Lower leg skin (tissue), 3 donors: ENCODE results near the gene BDKRB2.

Source experiments
- POLR2A ChIP-seq, 2 donors: fragments of 450-650 bp; IDR thresholded peaks; one replicate each; pipeline ENCODE4 v1.6.1; 2016 to 2017; ENCODE audit warnings: antibody characterized with exemption in 2 of 2, mild to moderate bottlenecking in 1 of 2, moderate library complexity in 1 of 2
- TF ChIP-seq, protein P1 (sequence below), 3 donors: fragments of 450-650 bp; IDR thresholded peaks; one replicate each; pipeline ENCODE4 v1.5.1; 2016; ENCODE audit warnings: antibody characterized with exemption in 3 of 3, mild to moderate bottlenecking in 3 of 3, moderate library complexity in 2 of 3

DNA sequence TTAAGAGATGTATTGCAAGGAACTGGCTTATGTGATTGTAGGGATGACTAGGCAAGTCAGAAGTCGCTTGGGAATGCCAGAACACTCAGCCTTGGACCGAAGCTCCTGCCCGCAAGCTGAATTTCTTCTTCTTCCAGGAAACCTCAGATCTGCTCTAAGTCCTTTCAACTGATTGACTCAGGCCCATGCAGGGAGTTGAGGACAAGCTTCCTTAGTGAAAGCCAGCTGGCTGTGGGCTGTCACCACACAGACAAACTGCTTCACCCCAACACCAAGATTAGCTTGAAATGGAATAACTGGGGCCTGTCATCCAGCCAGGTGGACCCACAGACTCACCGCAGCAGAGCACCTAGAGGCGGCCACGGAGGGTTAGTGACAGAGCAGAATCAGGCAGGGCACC, 24.7 kb downstream of the BDKRB2 start:
- TF ChIP-seq, protein P1, sequence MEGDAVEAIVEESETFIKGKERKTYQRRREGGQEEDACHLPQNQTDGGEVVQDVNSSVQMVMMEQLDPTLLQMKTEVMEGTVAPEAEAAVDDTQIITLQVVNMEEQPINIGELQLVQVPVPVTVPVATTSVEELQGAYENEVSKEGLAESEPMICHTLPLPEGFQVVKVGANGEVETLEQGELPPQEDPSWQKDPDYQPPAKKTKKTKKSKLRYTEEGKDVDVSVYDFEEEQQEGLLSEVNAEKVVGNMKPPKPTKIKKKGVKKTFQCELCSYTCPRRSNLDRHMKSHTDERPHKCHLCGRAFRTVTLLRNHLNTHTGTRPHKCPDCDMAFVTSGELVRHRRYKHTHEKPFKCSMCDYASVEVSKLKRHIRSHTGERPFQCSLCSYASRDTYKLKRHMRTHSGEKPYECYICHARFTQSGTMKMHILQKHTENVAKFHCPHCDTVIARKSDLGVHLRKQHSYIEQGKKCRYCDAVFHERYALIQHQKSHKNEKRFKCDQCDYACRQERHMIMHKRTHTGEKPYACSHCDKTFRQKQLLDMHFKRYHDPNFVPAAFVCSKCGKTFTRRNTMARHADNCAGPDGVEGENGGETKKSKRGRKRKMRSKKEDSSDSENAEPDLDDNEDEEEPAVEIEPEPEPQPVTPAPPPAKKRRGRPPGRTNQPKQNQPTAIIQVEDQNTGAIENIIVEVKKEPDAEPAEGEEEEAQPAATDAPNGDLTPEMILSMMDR (IDR thresholded peaks at IDR 0.05), result no peak
- TF ChIP-seq POLR2A (IDR thresholded peaks at IDR 0.05), result no peak
